Testis (tissue), 2 donors: ENCODE measurements around the gene SYNGR2.

ENCODE experiments used
- POLR2A ChIP-seq: fragments of 450-650 bp; IDR thresholded peaks from one replicate; pipeline ENCODE4 v1.6.1; 2017; ENCODE audit warnings: antibody characterized with exemption, mild to moderate bottlenecking, moderate library complexity
- TF ChIP-seq, protein P1 (sequence below), 3 experiments: fragments of 450-650 bp in 2 of 3; fragments of 200-600 bp in 1 of 3; sonication (generic) in 1 of 3; IDR thresholded peaks; one replicate each; pipeline ENCODE4 v1.5.1; 2016 to 2019; ENCODE audit warnings: antibody characterized with exemption in 3 of 3, mild to moderate bottlenecking in 2 of 3, moderate library complexity in 1 of 3

DNA sequence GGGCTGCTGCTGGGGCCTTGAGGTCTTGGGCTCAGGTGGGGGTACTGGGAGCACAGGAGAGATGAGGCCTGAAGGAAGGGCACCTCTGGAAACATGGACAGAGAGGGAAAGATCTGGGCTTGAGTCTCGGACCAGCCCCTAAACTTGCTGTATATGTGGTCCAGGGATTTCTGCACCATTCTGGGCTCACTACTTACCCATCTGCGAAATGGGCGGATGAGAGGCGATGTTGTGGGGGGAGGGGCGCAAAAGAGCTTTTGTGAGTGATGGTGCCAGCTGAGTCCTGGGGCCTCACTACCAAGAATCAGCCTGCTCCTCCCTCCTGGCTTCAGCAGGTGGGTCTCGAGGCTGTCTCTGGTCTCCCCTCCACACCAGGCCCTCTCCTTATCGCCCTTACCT is 21.9 kb upstream of the SYNGR2 start:
- TF ChIP-seq, protein P1, sequence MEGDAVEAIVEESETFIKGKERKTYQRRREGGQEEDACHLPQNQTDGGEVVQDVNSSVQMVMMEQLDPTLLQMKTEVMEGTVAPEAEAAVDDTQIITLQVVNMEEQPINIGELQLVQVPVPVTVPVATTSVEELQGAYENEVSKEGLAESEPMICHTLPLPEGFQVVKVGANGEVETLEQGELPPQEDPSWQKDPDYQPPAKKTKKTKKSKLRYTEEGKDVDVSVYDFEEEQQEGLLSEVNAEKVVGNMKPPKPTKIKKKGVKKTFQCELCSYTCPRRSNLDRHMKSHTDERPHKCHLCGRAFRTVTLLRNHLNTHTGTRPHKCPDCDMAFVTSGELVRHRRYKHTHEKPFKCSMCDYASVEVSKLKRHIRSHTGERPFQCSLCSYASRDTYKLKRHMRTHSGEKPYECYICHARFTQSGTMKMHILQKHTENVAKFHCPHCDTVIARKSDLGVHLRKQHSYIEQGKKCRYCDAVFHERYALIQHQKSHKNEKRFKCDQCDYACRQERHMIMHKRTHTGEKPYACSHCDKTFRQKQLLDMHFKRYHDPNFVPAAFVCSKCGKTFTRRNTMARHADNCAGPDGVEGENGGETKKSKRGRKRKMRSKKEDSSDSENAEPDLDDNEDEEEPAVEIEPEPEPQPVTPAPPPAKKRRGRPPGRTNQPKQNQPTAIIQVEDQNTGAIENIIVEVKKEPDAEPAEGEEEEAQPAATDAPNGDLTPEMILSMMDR (IDR thresholded peaks at IDR 0.05): no peak
- no peak for TF ChIP-seq POLR2A
